HUES6 (cell line): ENCODE data around the gene CEACAM3.
A peak's percentile ranks its signal among the peaks of the same experiment; 100 is the strongest.
"Not testable (repeated sequence)": the region's sequence is repeated elsewhere in the genome, so short reads cannot be mapped to it uniquely, and the experiment has no call there.

Experiments
- H3K27ac ChIP-seq: 2 replicates; pipeline ENCODE4 v1.7.0; 2013; ENCODE audit warnings: low read depth, mild to moderate bottlenecking, low read length, inconsistent platforms
- H3K27me3 ChIP-seq: 2 replicates; pipeline ENCODE4 v1.6.1; 2013; ENCODE audit warnings: low read length; ENCODE audit not compliant: control insufficient read depth, insufficient read depth
- H3K36me3 ChIP-seq: 2 replicates; pipeline ENCODE4 v1.6.1; 2013; ENCODE audit warnings: low read length; ENCODE audit not compliant: control insufficient read depth, insufficient read depth
- H3K4me1 ChIP-seq: 2 replicates; pipeline ENCODE4 v1.6.1; 2013; ENCODE audit warnings: low read length; ENCODE audit not compliant: control insufficient read depth, insufficient read depth
- H3K4me3 ChIP-seq: 2 replicates; pipeline ENCODE4 v1.5.1; 2013; ENCODE audit warnings: low read depth, low read length
- H3K9ac ChIP-seq: one replicate; pipeline ENCODE4 v1.6.1; 2013; ENCODE audit warnings: mild to moderate bottlenecking, low read length
- H3K9me3 ChIP-seq: 2 replicates; pipeline ENCODE4 v1.6.1; 2013; ENCODE audit warnings: low read depth, low read length; ENCODE audit not compliant: control insufficient read depth, insufficient read depth

The CEACAM3 gene

DNA sequence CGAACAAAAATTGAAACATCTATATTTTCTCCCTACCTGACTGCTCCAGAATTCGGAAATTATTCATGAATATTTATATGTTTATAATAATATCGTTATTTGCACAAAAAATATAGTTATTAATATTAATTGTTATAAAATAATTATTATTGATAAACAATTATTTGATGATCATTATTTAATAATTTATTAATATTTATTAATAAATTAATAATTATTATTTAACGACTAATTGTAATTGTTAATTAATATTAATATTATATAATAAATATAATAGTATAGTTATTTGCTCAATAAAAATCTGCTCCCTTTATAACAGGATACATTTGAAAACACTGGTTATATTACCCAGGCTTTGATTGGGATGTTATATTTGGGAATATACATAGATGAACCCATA lies 26.8 kb upstream of the CEACAM3 start:
- no peak overlapping the region for H3K4me3 ChIP-seq
- H3K4me1 ChIP-seq = no peaks in the 10 kb centered on the region
- H3K36me3 ChIP-seq = no peaks in the 10 kb centered on the region
- no peak overlapping the region for H3K9ac ChIP-seq
- H3K27me3 ChIP-seq = peaks cover 30% of the 10 kb centered on the region
- no peak overlapping the region for H3K27ac ChIP-seq
- H3K9me3 ChIP-seq = no peaks in the 10 kb centered on the region

DNA sequence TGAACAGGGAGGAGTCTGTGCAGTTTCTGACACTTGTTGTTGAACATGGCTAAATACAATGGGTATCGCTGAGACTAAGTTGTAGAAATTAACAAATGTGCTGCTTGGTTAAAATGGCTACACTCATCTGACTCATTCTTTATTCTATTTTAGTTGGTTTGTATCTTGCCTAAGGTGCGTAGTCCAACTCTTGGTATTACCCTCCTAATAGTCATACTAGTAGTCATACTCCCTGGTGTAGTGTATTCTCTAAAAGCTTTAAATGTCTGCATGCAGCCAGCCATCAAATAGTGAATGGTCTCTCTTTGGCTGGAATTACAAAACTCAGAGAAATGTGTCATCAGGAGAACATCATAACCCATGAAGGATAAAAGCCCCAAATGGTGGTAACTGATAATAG lies 25.0 kb upstream of the CEACAM3 start:
- Histone ChIP-seq H3K9me3 (no peaks in the 10 kb centered on the region), H3K27ac (no peak overlapping the region), H3K4me1 (no peaks in the 10 kb centered on the region), H3K36me3 (no peaks in the 10 kb centered on the region), H3K9ac (no peak overlapping the region), H3K27me3 (peaks cover 17% of the 10 kb centered on the region), H3K4me3 (no peak overlapping the region)

DNA sequence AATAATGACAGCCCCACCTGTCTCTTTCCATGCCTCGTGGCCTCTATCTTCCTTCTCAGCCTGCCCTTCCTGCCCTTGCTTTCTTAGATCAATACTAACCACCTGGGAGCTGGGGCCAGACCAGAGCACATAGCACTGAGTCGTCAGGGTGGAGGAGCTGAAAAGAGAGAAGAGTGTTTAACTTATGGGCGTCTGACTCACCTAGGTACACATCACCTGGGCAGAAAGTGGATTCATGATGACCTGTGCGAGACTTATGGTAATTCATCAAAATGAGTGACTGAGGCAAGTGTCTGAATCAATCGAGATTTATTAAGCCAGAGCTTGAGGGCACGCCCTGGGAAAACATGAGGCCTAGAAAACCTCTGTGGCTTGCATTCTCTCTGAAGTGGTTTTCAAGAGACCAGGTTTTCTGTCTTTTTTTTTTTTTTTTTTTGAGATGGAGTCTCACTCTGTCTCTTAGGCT lies 21.8 kb upstream of the CEACAM3 start:
- Histone ChIP-seq H3K27ac (no peak overlapping the region), H3K36me3 (no peaks in the 10 kb centered on the region), H3K4me3 (no peak overlapping the region), H3K9ac (no peak overlapping the region), H3K9me3 (no peaks in the 10 kb centered on the region), H3K4me1 (no peaks in the 10 kb centered on the region), H3K27me3 (peaks cover 14% of the 10 kb centered on the region)

DNA sequence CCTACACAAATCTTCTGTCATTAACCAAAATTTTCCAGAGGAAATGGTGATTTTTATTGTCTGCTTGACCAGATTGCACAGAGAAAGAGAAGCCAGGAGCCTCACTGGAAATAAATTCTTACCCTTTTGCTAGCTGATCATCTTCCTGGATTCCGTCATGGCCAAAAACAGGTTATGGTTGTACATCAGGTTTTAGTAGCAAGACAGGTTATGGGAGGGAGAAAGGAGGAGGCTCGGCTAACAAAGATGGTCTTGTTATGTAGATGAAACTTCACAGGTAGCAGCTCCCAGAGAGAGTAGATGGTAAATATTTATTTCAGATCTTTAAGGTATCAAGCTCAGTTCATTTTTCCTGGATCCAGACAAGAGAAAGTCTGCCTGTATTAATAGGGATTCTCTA lies 19.7 kb upstream of the CEACAM3 start:
- H3K27ac ChIP-seq = no peak overlapping the region
- no peaks in the 10 kb centered on the region for H3K9me3 ChIP-seq
- H3K9ac ChIP-seq = no peak overlapping the region
- H3K27me3 ChIP-seq = peaks cover 16% of the 10 kb centered on the region; the same call in 1 of the 2 replicates
- H3K4me3 ChIP-seq = no peak overlapping the region
- no peaks in the 10 kb centered on the region for H3K4me1 ChIP-seq
- H3K36me3 ChIP-seq = no peaks in the 10 kb centered on the region

DNA sequence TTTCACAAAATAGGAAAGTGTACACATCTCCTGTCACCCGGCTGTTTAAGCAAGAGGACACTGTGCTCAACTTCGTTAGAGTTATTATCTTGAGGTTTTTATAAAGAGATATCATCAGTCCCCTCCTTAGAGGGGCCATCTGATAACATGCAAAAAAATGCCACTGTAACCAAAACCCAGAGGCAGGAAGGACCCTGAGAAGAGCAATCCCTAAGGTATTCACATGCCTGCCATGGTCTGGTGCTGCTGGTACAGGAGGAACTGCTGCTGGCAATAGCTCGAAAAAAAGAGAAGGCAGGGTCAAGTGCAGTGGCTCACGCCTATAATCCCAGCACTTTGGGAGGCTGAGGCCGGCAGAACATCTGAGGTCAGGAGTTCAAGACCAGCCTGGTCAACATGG lies 12.8 kb upstream of the CEACAM3 start:
- no peak overlapping the region for H3K9ac ChIP-seq
- no peaks in the 10 kb centered on the region for H3K4me1 ChIP-seq
- no peak overlapping the region for H3K4me3 ChIP-seq
- no peak overlapping the region for H3K27ac ChIP-seq
- no peaks in the 10 kb centered on the region for H3K36me3 ChIP-seq
- no peaks in the 10 kb centered on the region for H3K9me3 ChIP-seq
- peaks cover 58% of the 10 kb centered on the region for H3K27me3 ChIP-seq

DNA sequence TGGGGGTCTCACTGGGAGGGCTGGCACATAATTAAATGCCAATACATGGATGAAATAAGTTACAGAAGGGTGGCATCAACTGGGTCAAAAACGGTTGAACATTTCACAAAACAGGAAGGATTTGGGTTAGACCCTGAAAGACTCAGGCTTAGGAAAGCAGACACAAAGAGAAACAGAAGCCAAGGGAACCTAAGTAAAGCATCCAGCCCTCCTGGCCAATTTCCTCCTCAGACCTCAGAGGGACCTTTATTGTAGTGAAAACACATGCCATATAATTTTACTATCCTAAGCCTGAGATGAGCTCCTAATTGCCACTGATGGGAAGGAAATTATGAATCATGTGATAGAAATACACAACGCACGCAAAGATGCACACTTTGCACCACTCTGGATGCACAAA lies 12.1 kb upstream of the CEACAM3 start:
- Histone ChIP-seq H3K27ac (no peak overlapping the region), H3K36me3 (no peaks in the 10 kb centered on the region), H3K27me3 (peaks cover 58% of the 10 kb centered on the region), H3K9ac (no peak overlapping the region), H3K9me3 (no peaks in the 10 kb centered on the region), H3K4me1 (no peaks in the 10 kb centered on the region), H3K4me3 (no peak overlapping the region)

DNA sequence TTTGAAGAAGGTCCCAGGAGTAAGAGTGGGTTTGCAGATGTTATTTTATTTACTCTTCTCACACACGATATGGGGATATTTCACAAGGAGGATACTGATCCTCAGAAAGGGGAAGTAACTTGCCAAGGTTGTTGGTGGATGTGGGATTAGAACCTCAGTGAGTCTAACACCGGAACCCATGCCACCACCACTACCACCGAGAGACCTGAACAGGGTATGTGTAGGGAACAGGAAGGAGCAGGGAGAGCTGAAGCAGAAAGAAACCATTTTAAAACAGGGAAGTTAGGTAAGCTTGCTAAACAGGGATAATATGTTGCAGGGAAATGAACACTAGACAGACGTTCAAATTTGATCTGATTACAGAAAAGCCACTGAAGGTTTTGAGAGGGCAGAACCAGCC lies 11.6 kb upstream of the CEACAM3 start:
- Histone ChIP-seq H3K9me3 (no peaks in the 10 kb centered on the region), H3K4me3 (no peak overlapping the region), H3K27me3 (peaks cover 57% of the 10 kb centered on the region), H3K4me1 (no peaks in the 10 kb centered on the region), H3K27ac (no peak overlapping the region), H3K36me3 (no peaks in the 10 kb centered on the region), H3K9ac (no peak overlapping the region)

DNA sequence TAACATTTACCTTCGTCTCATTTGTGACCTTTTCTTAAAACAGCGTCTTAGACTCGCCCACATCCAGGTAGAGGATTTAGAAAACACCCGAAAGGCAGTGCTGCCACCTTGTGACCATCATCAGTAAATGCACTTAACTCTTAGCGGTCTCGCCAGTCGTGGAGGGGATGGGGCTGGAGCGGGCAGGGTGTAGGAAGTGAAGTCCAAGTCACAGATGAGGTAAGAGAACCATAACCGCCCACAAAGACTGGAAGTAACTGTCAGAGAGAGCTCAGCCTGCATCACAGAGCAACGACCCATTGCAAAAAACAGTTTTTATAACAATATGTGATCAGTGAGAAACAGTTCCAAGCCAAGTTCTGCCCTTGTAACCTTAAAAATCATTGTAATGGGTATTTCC lies 10.7 kb upstream of the CEACAM3 start:
- Histone ChIP-seq H3K4me3 (peak overlapping the region; percentile 54), H3K9me3 (no peaks in the 10 kb centered on the region), H3K27ac (no peak overlapping the region), H3K27me3 (peaks cover 52% of the 10 kb centered on the region), H3K4me1 (no peaks in the 10 kb centered on the region), H3K36me3 (no peaks in the 10 kb centered on the region), H3K9ac (no peak overlapping the region)

DNA sequence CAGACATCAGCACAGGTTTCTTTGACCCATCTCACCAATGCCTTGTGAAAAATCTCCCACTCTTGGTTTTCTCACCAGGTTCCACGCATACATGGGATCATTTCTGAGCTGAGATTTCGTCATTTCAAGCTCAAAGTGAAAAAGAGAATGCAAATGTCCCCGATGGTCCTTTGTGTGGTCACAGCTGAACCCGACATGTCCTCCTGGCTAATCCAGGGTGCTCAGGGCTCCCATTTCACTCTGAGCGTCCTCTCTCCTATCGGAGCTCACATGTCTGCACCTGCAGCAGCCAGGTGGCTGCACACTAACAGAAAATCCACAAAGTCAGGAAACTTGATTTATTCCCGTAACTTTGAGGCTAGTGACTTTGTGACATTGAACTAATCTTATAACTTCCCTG lies 9.3 kb upstream of the CEACAM3 start:
- Histone ChIP-seq H3K9ac (no peak overlapping the region), H3K36me3 (no peaks in the 10 kb centered on the region), H3K4me1 (no peaks in the 10 kb centered on the region), H3K27ac (no peak overlapping the region), H3K9me3 (no peaks in the 10 kb centered on the region), H3K4me3 (no peak overlapping the region), H3K27me3 (peaks cover 55% of the 10 kb centered on the region)

DNA sequence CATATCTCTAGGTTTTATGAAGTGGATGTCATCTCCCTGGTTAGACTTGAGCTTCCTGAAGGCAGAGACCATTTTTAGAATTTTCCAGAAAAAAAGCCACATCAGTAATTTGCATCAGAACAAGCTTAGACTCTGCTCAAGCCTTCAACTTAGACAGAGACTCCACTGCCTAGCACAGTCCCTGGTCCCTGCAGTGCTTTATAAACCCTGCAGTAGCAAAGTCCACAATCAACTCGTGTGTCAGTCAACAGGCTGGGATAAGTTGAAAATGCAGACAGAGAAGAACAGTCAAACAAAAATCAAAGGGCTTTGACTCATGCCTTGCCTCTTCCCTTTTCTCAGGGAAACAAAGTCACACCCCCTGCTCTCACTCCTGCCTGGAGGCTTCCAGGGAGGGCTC lies 7.9 kb upstream of the CEACAM3 start:
- not testable (repeated sequence) for H3K27ac ChIP-seq, H3K36me3 ChIP-seq, H3K4me3 ChIP-seq, H3K4me1 ChIP-seq, H3K9ac ChIP-seq, H3K9me3 ChIP-seq
- peaks cover 58% of the 10 kb centered on the region for H3K27me3 ChIP-seq

DNA sequence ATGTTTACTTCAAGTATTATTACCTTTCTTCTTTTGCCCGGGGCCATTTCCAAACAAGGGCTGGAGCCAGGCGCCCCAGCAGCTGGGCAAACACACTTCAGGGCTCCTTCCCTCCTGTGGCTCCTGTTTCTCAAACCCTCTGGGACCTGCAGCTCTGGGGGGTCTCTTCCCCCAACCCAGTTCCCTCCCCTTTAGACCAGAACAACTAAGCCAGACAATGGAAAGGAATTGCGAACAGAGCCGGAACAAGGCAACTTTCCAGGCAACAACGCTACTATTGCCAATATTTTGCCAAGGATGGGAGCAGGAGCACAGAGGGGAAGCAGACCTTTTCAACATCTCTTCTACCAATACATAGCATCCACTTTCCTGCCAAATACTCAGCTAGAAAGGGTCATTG lies 7.3 kb upstream of the CEACAM3 start:
- H3K4me1 ChIP-seq, H3K27ac ChIP-seq, H3K9ac ChIP-seq, H3K9me3 ChIP-seq, H3K4me3 ChIP-seq, H3K36me3 ChIP-seq: not testable (repeated sequence)
- H3K27me3 ChIP-seq = peaks cover 58% of the 10 kb centered on the region
